Measurements from ENCODE around the gene CHPF2.

CHPF2 gene

DNA sequence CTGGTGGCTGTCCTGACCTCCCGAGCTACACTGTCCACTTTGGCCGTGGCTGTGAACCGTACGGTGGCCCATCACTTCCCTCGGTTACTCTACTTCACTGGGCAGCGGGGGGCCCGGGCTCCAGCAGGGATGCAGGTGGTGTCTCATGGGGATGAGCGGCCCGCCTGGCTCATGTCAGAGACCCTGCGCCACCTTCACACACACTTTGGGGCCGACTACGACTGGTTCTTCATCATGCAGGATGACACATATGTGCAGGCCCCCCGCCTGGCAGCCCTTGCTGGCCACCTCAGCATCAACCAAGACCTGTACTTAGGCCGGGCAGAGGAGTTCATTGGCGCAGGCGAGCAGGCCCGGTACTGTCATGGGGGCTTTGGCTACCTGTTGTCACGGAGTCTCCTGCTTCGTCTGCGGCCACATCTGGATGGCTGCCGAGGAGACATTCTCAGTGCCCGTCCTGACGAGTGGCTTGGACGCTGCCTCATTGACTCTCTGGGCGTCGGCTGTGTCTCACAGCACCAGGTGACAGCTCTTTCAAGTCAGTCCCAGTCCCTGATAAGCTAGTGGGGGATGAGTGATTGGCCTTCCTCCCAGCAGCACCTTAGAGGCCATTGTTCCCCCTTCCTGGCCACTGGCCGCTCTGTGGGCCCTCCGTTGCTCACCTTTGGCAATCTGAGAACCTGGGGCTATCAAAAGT is 3.0 kb downstream of the CHPF2 start:
- no peak for DNase-seq

GRCh38 chr7:151236406-151236805 is 4.1 kb downstream of the CHPF2 start:
- no peak for DNase-seq

DNA sequence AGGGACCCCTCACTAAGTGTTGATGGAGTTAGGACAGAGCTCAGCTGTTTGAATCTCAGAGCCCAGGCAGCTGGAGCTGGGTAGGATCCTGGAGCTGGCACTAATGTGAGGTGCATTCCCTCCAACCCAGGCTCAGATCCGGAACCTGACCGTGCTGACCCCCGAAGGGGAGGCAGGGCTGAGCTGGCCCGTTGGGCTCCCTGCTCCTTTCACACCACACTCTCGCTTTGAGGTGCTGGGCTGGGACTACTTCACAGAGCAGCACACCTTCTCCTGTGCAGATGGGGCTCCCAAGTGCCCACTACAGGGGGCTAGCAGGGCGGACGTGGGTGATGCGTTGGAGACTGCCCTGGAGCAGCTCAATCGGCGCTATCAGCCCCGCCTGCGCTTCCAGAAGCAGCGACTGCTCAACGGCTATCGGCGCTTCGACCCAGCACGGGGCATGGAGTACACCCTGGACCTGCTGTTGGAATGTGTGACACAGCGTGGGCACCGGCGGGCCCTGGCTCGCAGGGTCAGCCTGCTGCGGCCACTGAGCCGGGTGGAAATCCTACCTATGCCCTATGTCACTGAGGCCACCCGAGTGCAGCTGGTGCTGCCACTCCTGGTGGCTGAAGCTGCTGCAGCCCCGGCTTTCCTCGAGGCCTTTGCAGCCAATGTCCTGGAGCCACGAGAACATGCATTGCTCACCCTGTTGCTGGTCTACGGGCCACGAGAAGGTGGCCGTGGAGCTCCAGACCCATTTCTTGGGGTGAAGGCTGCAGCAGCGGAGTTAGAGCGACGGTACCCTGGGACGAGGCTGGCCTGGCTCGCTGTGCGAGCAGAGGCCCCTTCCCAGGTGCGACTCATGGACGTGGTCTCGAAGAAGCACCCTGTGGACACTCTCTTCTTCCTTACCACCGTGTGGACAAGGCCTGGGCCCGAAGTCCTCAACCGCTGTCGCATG is 5.2 kb downstream of the CHPF2 start:
- no peak for DNase-seq

- no peak for DNase-seq
Observed at GRCh38 chr7:151238190-151238810, 6.0 kb downstream of the CHPF2 start.

DNA sequence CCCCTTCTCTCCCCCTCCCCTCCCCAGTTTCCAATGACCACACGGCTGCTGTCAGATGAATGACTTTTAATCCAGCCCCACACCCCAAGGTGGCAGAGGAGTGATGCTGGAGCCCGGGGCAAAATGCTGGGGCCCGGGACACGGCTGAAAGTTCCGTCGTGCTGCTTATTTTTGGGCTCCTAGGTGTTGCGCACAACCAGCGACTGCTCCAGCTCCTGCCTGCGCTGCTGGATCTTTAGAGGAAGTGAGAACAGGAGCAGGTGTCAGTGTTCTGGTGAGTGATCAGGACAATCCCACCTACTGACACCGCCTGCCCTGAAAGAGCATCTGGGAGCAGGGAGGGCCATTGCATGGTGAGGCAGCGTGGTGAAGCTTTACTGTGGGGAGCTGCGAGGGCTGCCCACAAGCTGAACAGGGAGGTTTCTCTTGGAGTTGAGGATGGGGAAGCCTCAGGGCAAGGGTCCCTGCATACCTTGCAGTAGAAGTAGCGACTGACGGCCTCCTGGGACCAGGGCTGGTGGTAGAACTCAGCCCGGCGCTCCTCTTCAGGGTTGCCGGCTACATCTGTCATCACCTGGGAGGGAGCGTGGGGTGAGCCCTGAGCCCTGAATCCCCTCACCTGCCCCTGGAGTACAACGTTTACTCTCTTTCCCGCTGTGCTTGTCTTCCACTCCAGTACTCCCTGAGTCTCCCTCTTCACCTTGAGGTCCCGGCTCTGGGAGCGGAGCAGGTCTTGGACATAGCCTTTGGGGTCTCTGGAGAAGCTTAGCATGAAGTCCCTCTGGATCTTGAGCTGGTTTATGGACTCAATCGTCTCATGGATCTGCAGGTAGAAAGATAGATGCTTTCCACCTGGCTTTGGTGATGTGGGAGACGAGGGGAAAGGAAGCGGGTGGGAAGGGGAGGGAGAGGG is 6.9 kb downstream of the CHPF2 start:
- no peak for DNase-seq

DNA sequence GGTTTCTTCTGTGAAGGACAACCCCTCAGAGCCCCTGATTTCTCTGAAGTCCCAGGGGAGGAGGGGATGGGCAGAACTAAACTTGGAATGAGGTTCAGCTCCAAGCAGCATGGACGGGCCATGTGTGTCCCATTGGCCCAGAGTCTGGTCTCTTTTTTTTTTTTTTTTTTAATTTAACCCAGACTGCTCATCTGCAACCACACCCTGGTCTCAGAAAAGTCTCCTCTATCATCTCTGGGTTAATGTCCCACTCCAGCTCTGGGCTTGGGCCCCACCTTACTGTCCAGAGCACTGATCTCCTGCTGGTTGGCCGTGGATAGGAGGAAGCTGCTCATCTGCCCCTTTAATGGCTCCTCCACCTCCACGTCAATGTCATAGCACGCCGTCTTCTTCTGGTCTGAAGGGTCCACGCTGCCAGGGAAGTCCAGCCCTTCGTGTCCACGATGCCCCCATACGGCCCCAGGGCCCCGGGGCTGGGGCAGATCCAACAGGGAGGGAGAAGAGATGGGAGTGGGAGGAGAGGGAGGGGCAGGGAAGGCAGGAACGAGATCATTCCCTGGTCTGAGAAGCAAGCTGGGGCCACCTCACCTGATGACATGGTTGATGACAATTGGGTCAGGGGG is 7.7 kb downstream of the CHPF2 start:
- no peak for DNase-seq

DNA sequence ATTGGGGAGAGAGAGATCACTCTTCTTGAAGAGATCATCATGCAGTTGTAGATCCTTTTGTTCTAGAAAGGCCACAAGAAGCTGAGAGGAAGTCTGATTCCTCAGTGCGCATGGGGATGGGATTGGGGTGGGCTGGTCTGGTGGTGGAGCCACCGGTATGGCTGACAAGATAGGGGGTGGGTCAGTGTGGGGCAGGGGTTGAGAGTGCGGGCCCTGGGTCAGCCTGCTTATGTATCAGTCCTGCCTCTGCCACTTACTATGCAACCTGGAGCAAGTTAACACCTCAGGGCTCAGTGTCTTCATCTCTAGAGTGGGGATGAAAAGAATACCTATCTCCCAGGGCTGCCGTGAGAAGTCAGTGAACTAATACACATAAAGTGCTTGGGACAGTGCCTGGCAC is 8.3 kb downstream of the CHPF2 start:
- no peak for DNase-seq

- no peak for DNase-seq
Observed at GRCh38 chr7:151240942-151241754, 8.9 kb downstream of the CHPF2 start.

DNA sequence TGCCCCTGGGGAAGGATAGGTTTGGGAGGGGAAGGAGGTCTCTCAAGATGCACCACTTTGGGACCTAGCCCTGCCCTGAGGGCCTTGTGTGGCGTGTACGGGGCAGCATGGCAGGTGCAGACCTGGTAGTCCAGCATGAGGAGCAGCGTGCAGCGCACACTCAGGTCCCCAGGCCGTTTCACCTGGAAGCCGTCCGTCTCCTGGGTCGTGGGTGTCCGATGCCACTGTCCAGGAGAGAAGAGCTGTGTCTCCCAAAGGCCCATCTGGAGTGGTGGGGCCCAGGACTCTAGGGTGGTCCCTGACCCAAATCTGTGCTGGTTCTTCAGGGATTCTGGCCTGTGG is 9.4 kb downstream of the CHPF2 start:
- no peak for DNase-seq

- DNase-seq = no peak
Observed at GRCh38 chr7:151242159-151243044, 10.1 kb downstream of the CHPF2 start.

GRCh38 chr7:151243045-151243349 is 10.7 kb downstream of the CHPF2 start:
- DNase-seq = no peak

DNA sequence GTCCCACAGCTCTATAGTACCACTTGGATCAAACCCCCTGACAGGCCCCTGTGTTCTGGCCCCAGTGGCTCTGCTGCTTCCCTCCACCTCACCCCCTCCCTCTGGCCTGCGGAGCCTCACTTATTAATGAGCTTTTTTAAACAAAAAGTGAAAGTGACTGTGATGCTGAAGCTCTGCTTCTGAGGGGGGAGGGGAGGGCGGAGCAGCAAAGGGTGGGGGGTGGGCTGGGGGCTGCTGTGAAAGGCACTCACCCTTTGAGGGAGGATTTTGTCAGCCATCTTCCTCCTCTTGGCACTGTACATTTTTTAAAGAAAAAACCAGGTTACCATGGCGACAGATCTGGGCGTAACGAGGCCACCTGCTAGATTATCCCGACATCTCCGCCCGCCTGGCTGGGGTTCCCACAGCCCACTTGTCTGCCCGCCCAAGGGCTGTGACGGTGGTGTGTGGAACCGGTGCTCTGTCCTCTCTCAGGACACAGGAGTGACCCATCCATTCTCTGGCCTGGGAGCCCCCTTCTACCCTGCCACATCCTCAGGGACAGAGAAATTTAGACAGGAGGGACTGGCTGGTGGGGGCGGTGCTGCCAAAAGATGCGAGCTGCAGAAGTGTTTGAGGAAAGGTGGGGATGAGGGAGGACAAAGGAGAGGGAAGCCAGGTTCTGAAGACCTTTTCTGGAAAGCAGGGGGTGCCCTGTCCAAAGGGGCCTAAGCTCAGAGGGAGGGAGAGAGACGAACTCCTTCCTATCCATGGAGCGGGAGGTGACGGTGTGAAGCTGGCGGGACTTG is 11.3 kb downstream of the CHPF2 start:
- DNase-seq = no peak

- DNase-seq = no peak
Observed at GRCh38 chr7:151244196-151244840, 12.0 kb downstream of the CHPF2 start.

DNA sequence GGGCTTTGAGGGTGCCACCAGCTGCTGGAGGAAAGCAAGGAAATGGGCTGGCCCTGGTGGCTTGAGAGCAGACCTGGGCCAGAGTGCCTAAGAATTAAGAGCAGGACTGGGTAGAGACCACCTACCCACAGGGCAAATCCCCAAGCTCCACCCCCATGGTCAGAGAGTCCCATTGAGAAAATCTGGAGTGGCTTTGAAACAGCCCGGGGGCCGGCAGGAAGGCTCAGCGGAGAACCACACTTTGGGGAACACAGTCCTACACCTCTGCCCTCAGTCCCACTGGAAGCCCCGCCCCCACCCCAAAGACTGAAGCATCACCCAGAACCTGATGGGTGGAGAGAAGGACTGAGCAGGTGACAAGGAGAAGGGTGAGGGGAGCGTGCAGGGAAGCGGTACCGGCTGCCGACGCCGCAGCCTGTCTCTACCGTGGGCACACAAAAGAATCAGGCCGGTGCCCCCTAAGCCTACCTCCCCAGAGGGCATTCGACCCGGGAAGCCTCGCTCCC is 12.6 kb downstream of the CHPF2 start:
- no peak for DNase-seq

DNA sequence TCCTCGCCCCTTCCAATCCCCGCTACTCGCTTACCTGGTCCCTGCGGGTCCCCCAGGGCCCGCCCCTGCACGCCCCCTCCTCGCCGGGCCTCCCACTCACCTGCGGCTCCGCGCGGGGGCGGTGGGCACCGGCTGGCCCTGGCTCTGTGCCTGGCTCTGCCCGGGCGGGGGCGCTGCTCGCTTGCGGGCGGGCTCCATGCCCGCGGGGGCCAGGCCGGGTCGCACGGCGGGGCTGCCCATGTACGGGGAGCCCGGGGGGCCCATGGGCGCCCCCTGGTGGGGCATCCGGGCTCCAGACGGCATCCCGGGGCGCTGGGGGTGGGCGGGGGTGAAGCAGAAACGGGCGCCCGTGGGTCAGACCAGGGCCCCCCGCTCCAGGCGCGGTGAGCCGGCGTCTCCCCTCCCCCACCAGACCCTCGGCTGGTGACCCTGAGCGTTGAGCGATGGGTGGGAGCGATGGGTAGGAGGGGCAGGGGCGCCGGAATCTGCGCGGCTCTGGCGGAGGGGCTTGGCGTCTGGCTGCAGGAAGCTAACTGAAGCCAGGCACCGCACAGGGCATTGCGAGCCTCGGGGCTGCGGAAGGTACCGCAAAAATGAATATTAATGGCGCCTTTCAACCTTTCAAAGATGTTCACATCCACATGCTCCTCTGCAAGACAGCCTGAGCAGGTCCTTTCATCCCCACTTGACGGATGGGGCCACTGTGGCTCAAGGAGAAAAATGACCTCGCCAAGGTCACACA is 13.2 kb downstream of the CHPF2 start:
- DNase-seq = peak; percentile 62

DNA sequence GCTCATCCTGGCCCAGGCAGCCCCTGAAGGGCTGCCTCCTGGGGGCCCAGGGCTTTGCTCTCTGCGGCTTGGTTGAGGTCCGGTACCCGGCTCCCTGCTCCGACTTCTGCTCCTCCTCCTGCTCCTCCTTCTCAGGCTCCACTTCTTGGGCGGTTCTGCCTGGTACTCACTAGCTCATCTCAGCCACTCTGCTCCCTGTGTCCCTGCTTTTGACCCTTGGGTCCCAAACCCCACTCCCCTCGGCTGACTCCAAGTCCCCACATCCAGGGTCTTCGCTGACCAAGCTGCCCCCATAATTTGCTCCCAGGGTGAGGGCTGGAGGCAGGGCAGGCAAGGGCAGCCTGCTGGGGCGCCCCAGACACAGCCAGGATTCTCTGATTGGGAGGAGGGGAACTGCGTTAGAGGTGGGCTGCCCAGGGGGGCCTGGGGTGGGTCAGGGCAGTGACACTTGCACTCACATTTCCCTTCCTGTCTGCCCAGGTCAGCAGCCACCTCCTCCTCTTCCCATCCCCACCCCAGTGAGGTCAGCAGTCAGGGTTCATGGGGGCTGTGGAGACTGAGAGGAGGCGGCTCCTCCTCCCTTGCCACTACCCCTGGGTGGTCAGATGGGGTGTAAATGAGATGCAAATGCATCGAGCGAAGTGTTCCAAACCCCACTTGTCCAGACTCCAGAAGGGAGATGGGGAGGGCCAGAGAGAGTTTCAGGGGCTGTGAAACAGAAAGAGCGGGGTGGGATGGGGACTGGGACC is 14.0 kb downstream of the CHPF2 start:
- DNase-seq = no peak

- peak; percentile 87 for DNase-seq
Observed at GRCh38 chr7:151246851-151247580, 14.7 kb downstream of the CHPF2 start.

Measured in right hindlimb (tissue), 1 donor.